GM21447 (cell line): ENCODE results near the gene AKR1C3.
"Not testable (repeated sequence)": the region's sequence is repeated elsewhere in the genome, so short reads cannot be mapped to it uniquely, and the experiment has no call there.

ENCODE experiments used
- ATAC-seq: cut with Tn5 transposase; IDR thresholded peaks from one replicate; pipeline ENCODE4 v1.9.1; 2021; ENCODE audit not compliant: unreplicated experiment

AKR1C3 gene

DNA sequence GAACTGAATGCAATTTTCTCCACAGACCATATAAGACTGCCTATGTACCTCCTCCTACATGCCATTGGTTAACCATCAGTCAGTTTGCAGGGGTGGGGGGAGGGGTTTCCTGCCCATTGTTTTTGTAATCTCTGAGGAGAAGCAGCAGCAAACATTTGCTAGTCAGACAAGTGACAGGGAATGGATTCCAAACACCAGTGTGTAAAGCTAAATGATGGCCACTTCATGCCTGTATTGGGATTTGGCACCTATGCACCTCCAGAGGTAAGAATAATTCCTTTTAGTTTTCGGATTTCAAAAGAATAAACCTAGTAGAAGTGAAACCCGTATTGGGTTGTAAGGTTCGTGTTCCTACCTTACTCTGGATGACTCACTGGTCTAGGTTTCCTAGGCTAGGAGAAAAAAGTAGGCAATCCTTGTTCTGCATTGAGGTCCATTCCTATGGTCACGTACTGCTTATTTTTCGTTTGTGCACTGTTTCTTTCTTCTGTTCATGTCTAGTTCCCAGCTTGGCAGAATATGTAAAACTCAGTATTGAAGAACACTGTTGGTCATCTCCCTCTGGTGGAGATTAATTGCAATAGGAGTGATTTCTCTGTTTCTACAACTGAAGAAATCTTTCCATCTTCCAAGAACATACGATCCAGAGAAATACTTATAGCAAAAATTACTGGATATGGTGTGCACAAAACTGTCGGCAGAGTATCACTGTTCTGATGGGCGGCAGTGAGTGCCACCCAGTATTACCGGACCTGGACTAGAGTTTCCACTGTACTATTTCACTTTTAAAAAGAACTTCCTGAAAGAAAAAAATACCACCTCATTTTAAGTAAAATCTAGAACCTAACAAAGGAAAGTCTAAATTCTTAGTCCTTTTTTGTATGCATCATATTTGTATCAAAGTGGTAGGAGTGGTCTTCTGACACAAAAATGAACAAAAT, at the start of gene AKR1C3:
AKR1C3 (plus strand) TSS at position 150 of the 941 bp plus-strand sequence; CDS start at position 181, 31 bp downstream.
- no peak for ATAC-seq

DNA sequence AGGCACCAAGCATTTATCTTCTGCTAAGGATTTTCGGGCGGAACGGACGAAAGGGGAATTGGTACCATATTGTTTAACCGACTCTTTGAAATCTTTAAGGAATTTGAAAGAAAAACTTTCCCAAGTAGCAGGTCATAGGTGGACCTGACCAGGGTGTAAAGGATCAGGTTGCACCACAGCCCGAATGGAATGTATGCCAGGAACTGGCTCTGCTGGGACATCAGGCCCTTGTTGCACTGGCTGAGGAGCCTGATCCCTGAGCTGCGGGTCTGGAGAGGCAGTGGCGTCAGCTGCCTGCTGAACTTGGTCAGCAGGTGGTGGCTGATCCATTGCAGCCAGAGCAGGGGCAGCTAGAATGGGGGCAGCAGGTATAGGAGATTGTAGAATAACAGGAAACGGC, 49.1 kb upstream of the AKR1C3 start:
- no peak for ATAC-seq

DNA sequence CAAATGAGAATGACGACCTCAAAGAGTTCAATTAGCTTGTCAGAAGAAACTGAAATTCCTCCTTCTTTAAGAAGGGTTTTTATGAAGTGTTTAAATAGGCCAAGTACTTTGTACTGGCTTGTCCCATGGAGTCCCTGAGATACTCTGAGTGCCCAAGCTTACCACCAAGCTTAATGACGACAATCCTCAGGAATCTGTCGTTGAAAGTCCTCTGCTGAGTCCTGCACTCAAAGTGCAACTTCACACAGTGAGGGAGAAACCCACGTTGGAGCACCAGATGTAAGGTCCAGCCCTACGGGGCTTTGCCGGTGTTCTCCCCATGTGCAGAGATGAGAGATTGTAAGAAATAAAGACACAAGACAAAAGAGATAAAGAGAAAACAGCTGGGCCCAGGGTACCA, 47.8 kb upstream of the AKR1C3 start:
- ATAC-seq = no peak

DNA sequence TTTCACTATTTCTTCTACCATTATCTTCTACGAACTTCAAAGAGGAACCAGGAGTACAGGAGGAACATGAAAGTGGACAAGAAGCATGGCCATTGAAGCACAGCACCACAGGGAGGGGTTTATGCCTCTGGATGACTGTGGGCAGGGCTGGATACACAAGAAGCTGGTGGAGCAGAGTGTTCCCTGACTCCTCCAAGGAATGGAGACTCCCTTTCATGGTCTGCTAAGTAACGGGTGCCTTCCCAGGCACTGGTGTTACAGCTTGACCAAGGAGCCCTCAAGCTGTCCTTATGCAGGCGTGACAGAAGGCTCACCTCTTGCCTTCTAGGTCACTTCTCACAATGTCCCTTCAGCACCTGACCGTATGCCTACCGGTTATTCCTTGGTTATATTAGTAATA, 47.2 kb upstream of the AKR1C3 start:
- not testable (repeated sequence) for ATAC-seq

DNA sequence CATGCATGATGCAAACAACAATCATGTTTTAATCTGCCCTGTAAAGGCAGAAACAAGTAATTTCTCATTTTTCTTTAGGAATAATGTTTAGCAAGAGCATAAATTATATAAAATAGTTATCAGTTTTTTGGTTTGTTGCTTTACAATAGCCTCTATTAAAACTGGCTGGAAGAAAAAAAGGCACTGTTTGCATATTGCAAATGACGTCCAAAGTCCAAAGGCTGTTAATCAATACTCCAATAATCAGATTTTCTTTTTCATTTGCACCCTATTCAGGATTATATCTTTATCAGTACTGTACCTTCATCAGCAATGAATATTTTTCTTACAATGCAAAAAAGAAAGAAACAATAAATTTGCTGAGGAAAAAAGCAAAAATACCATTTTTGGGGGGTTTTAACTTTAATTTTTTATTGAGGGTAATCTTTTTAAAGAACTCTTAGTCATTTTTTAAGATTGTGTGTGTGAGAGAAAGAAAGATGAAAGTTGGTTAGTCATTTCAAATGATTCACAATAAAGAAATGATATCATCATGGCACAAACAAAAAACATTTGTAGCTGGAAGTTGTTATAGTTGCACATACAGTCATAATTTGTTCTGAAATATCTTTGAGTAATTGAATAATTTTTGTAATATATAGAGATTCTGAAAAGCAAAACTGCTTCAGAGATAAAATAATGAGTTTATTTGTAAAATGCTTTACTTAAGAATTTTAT, 46.1 kb upstream of the AKR1C3 start:
- ATAC-seq = no peak

DNA sequence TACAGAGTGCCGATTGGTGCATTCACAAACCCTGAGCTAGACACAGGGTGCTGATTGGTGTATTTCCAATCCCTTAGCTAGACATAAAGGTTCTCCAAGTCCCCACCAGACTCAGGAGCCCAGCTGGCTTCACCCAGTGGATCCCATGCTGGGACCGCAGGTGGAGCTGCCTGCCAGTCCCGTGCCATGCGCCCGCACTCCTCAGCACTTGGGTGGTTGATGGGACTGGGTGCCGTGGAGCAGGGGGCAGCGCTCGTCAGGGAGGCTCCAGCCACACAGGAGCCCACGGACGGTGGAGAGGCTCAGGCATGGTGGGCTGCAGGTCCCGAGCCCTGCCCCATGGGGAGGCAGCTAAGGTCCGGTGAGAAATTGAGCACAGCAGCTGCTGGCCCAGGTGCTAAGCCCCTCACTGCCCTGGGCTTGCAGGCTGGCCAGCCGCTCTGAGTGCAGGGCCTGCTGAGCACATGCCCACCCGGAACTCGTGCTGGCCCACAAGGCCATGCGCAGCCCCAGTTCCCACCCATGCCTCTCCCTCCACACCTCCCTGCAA, 41.2 kb upstream of the AKR1C3 start:
- ATAC-seq = not testable (repeated sequence)

DNA sequence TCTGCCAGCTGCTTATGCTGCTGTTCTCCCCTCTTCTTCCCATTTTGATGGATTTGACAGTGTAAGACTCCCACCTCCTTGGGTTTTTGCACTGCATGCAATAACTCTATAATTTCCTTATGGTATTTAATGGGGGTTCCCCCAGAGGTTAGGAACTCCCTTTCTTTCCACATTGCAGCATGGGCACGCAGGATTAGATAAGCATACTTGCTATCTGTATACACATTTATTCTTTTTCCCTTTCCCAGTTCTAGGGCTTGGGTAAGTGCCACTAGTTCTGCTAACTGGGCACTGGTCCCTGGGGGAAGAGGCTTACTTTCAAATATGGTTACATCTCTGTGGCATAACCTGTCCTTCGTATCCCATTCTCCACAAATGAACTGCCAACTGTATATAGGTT, 39.4 kb upstream of the AKR1C3 start:
- ATAC-seq = not testable (repeated sequence)

DNA sequence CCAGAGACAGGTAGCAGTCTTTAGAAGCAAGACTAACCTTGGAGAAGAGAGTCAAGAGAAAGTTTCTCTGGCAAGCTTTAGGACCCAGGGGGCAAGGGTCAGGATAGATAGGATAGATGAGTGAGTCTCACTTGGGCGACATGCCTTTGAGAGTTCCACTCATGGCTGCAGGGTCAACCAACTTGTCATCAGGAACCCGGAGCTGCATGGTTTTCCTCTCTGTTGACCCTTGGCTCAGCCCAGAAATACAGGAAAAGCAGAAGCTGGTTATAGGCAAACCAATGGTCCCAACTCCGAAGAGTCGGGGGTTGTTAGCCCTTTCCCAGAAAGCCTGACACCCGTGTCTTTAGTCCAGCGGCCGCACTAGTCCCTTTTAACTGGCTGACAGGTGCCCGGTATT, 34.9 kb upstream of the AKR1C3 start:
- ATAC-seq = not testable (repeated sequence)

DNA sequence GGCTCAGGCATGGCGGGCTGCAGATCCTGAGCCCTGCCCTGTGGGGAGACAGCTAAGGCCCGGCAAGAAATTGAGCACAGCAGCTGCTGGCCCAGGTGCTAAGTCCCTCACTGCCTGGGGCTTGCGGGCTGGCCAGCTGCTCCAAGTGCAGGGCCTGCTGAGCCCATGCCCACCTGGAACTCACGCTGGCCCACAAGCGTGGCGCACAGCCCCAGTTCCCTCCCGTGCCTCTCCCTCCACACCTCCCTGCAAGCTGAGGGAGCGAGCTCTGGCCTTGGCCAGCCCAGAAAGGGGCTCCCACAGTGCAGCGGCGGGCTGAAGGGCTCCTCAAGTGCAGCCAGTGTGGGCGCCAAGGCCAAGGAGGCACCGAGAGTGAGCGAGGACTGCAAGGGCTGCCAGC, 33.4 kb upstream of the AKR1C3 start:
- not testable (repeated sequence) for ATAC-seq

DNA sequence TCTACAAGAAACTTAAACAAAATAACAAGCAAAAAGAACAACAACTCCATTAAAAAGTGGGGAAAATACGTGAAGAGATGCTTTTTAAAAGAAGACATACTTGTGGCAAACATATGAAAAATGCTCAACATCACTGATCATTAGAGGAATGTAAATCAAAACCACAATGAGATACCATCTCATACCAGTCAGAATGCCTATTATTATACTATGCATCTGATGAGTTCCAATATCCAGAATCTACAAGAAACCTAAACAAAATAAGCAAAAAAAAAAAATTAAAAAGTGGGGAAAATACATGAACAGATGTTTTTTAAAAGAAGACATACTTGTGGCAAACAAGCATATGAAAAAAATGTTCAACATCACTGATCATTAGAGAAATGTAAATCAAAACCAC, 29.6 kb upstream of the AKR1C3 start:
- no peak for ATAC-seq

DNA sequence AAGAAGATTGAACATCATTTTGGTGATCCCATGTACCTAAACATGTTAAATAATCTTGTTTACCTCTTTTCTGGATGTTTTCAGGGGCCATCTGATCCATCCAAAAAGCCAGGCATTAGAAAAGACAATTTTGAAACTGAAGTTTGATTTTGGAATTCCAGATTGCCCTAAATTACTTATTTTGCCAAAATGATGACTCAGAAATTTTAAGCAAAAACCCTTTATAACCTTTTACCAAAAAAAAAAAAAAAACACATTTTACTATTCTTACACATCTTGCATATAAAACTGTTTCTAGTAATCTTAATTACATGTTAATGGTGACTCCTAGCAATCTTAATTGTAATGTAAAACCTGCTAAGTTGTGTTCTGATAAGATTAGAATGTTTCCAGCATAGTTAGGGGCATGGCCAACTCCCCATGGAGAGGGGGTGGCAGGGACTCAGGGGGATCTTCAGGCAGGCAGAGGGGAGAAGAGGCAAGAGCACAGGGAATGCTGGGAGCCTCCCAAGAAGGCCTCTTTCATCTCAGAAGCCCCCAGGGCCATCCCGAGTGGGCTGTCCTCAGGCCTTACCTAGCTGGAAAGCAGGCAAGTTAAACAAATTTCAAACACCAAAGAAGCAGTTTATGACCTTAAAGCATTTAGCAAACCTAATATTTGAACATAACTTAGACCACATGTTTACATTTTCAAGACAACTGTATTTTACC, 25.8 kb upstream of the AKR1C3 start:
- no peak for ATAC-seq

DNA sequence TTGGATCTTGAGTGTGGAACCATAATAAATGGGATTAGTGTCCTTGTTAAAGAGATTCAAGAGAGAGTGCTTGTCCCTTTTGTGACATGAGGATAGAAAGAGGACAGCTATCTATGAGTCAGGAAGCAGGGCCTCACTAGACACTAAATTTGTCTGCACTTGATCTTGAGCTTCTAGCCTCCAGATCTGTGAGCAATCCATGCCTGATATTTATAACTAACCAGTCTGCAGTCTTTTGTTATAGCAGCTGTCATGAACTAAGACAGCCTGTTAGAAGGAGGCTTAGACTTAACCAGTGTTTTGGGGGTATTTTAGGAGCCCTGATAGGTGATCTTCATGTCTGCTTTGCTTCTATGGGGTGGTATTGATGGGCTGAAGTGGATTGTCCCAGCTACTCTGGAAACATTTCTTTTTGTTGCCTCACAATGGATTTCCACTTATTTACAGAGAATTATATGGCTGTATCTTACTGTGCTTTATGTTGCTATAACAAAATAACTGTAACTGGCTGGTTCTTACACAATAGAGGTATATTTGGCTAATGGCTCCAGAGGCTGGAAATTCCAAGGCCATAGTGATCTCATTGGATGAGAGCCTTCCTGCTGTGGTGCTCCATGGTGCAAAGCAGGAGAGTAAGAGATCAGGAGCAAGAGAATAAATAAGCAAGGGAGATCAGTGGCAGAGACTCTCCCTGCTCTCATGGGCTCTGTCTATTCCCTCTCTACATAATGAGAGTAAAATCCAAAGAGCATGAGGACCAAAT, 23.4 kb upstream of the AKR1C3 start:
- ATAC-seq = no peak

DNA sequence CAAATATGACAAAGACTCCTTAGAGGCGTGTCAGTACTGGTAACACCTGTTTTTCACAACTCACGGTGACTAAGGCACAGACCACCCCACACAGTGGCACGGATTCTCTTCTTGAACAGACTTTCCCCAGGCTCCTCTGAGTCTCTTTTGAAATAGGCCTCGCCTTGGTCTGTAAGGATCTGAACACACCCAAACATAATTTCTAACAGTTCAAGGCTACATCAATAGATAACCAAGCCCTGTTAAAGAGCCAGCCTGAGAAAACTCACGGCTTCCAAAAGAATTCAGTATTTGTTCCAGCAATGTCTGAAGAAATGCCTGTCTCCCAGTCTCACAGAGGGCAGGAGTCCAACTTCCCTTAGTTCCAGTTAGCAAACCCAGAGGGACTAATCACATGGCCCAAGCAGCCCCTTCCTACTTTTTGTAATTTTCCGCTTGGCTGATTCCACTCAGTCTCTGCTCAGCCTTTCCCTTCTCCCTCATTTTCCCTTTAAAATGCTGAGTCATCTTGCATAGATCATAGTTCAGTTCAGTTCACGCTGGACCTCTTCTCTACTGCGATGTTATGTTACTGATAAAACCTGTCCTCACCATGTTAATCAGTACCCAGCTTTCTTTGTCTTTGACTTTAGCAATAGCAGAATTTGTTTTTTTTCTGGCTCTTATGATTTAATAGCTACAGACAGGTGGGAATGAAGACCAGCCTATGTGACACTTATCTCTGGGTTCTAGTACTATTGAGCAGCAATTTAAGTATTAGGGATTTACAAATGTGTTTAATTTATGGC, 22.6 kb upstream of the AKR1C3 start:
- ATAC-seq = no peak

DNA sequence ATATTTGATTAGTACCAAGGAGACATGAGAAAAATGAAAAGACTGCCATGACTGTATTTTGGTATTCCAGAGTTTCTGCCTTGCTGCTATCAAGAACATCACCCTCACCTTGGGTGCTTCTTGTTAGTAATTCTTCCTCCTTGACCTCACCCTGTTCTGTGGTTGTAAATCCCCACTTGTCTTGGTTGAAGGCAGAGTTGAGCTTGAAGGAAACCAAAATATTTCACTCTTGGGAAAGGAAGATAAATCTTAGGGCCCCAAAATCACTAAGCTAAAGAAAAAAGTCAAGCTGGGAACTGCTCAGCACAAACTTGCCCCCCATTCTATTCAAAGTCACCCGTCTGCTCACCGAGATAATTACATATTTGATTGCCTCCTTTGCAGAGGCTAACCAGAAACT, 20.6 kb upstream of the AKR1C3 start:
- no peak for ATAC-seq

DNA sequence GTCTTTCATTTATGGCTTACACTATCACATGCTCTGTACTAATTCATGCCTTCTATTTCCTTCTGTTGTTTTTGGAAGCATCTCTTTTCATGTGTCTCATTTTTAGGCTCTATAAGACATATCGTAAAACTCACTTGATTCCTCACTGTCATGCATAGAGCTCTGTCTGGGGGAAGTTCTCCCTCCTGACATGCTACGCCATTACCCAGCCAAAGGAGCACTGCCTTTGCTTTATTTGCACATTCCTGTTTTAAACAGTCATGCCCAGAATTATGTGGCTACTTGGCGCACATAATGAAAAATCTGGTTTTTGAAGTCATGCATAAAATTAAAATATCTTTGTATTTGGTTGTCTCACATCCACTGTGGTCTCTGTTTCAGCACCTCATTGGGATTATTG, 17.6 kb upstream of the AKR1C3 start:
- no peak for ATAC-seq

DNA sequence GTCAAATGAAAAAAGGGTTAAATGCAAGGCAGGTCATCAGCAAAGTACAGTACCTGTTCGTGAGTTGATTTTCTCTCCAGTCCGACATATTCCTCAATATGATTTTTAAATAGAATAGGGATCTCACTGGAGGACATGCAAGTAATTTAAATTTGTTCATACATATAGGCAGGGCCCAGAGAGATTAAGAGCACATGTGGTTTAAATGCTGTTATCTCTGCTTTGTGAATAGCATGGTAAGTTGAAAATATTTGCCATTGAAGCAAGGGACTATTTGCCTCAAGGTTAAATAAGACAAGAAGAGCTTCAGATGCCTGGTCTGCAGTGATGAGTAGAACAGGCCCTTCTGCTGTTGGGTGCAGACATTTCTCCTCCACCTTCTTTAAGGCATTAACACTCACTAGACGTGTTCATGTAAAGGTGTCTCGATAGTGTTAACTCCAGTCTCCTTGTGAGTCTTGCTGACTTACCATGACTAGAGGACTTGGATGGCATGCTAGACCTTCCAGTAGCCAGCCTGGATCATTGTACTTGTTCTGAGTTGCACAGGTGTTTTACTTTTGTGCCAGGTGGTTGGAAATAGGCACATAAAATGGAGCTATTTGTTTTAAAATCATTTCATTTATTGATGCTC, 15.6 kb upstream of the AKR1C3 start:
- no peak for ATAC-seq

DNA sequence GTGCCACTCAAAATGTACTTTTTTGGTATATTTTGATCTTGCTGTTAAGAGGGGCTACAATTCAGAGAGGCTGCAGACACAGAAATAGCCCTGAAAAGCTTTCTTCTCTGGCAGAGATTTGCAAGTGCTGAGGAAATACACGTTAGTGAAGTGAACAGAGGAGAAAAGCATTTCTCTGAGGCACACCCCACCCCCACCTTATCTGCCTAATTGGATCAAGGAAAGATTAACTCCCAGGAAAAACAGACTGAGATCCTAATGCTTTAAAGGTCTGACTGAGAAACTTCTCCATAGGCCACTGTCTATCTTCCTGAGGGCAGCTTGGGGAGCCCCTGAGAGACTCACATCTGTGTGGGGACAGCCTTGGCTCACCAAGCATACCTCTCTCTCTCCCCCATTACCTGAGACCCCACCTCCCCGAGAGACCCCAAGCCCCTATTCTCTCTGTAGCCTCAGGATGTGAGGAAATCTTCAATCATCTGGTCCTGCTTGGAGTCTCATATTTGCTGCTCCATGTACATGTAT, 14.8 kb upstream of the AKR1C3 start:
- ATAC-seq = no peak

DNA sequence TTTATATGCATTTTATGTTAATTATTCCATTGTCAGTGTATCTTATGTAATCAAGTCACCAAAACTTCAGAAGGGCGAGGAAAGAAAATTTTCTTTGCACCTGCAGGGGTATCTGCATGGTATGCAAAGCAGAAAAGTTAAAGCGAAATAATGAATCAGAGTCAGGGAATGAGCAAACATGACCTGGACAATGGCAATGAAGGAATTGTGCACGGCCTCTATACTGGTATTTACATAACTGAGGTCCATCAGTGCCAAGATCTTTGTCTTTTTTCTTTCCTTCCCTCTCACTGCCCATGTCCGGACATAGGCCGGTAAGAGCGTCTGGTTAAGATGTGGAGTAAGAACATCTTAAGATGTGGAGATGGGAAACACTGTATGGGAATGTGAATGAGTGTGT, 14.4 kb upstream of the AKR1C3 start:
- ATAC-seq = no peak

DNA sequence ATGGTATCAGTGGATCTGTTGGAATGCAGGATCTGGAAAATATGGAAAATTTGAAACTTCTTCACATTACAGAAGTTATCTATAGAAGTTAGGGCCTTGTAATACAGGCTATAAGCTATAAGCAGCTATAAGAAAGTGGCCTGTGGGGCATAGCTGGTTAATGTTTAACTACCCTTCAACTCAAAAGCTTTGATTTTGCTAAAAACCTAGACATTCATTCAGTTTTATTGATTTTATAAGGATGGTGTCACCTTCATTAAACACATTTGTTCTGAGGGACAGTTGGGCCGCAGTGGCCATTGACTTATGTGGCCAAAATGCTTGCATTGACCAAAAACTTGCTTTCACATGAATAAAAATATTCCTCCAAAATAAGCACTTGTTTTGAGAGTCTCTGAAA, 13.1 kb upstream of the AKR1C3 start:
- no peak for ATAC-seq
